Smooth muscle cell (in vitro differentiated cells): ENCODE results near the gene KCNK7. TPM values are rescaled to one million over a fixed set of nuclear protein-coding genes. Genes with fewer than 3 reads are reported as not detected.

ENCODE experiments used
- DNase-seq: peaks from one replicate; lab custom pipeline; 2025; ENCODE audit not compliant: unreplicated experiment; lab: John Stamatoyannopoulos, UW
- H2AFZ ChIP-seq: fragments of 200-600 bp; sonication (generic); 2 replicates; pipeline ENCODE4 v1.6.0; 2016; ENCODE audit warnings: antibody characterized with exemption, low read depth, mild to moderate bottlenecking
- H3F3A ChIP-seq: fragments of 200-600 bp; sonication (generic); 2 replicates; pipeline ENCODE4 v1.6.0; 2017; ENCODE audit warnings: antibody characterized with exemption, low read depth
- H3K27ac ChIP-seq: fragments of 200-600 bp; sonication (generic); 2 replicates; pipeline ENCODE4 v1.5.1; 2016; ENCODE audit warnings: low read depth, mild to moderate bottlenecking
- H3K27me3 ChIP-seq: fragments of 200-600 bp; sonication (generic); 2 replicates; pipeline ENCODE4 v1.6.1; 2016; ENCODE audit warnings: low read depth, mild to moderate bottlenecking
- H3K36me3 ChIP-seq: fragments of 200-600 bp; sonication (generic); 2 replicates; pipeline ENCODE4 v1.5.1; 2016; ENCODE audit warnings: low read depth
- H3K4me1 ChIP-seq: fragments of 200-600 bp; sonication (generic); 2 replicates; pipeline ENCODE4 v1.5.1; 2016; ENCODE audit warnings: low read depth
- H3K4me2 ChIP-seq: fragments of 200-600 bp; sonication (generic); 2 replicates; pipeline ENCODE4 v1.6.0; 2016; ENCODE audit warnings: mild to moderate bottlenecking
- H3K4me3 ChIP-seq: fragments of 200-600 bp; sonication (generic); 2 replicates; pipeline ENCODE4 v1.5.1; 2016; ENCODE audit warnings: mild to moderate bottlenecking
- H3K79me2 ChIP-seq: fragments of 200-600 bp; sonication (generic); 2 replicates; pipeline ENCODE4 v1.6.0; 2016; ENCODE audit warnings: low read depth, mild to moderate bottlenecking
- H3K9ac ChIP-seq: fragments of 200-600 bp; sonication (generic); 2 replicates; pipeline ENCODE4 v1.6.0; 2016; ENCODE audit warnings: low read depth
- H3K9me3 ChIP-seq: fragments of 200-600 bp; sonication (generic); replicated peaks from 2 replicates; pipeline ENCODE4 v1.5.1; 2016; ENCODE audit warnings: low read depth
- H4K20me1 ChIP-seq: fragments of 200-600 bp; sonication (generic); 2 replicates; pipeline ENCODE4 v1.6.0; 2016; ENCODE audit warnings: low read depth
- CTCF ChIP-seq: fragments of 200-600 bp; sonication (generic); IDR thresholded peaks from 2 replicates; pipeline ENCODE4 v1.5.1; 2017; ENCODE audit warnings: borderline replicate concordance, mild to moderate bottlenecking, antibody characterized with exemption; ENCODE audit not compliant: insufficient read depth, poor library complexity, severe bottlenecking
- WGBS: methylation state at CpG from one replicate; pipeline ENCODE4 v1.1.7; 2016; ENCODE audit warnings: low lambda C conversion rate; 5-methylcytosine and 5-hydroxymethylcytosine counted together
- polyA plus RNA-seq: library from polyadenylated mRNA; unstranded; fragments of >200 nt; fragmentation: Nextera tagmentation; extraction: Ambion mirVana; gene quantifications from 2 replicates; pipeline ENCODE4 v1.2.1, GENCODE V29; 2016
- total RNA-seq: library from RNA; depleted of rRNA; stranded (reverse); fragments of >200 nt; gene quantifications from 2 replicates; pipeline ENCODE4 v1.2.3, GENCODE V29; 2014

Gene KCNK7
- total and polyA plus RNA-seq, 2 experiments from 2014 or later: not detected

DNA sequence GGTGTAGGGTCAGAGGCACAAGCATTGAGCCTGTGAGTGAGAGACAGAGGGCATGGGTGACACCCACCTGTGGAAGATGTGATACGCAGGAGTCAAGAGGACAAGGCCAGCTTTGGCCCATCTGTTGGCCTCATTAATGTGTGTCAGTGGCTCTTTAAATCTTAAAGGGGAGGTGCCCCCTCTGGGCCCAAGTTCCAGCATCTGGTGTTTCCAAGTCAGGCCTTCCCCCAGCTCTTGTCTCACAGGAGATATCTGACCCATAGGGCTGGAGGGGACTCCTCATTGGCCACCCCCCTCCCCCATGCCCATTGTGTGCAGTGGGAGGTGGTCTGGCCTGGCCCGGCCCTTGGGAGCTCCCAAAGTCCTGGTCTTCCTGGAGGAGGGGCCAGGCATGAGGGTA lies 8.9 kb downstream of the KCNK7 start:
- peaks cover 4% of the 10 kb centered on the region for H3K27me3 ChIP-seq
- no peaks in the 10 kb centered on the region for H4K20me1 ChIP-seq
- H2AFZ ChIP-seq: no peak overlapping the region
- WGBS: 47% methylated on average over 2 of the region's 2 CpGs
- TF ChIP-seq CTCF: no peak
- H3K4me2 ChIP-seq: no peak overlapping the region
- no peaks in the 10 kb centered on the region for H3K36me3 ChIP-seq
- no peak overlapping the region for H3K27ac ChIP-seq
- DNase-seq: no peak
- no peak overlapping the region for H3K4me3 ChIP-seq
- no peak overlapping the region for H3K9ac ChIP-seq
- no peaks in the 10 kb centered on the region for H3K9me3 ChIP-seq
- H3F3A ChIP-seq: peaks cover 5% of the 10 kb centered on the region
- peaks cover 6% of the 10 kb centered on the region for H3K4me1 ChIP-seq
- no peaks in the 10 kb centered on the region for H3K79me2 ChIP-seq

DNA sequence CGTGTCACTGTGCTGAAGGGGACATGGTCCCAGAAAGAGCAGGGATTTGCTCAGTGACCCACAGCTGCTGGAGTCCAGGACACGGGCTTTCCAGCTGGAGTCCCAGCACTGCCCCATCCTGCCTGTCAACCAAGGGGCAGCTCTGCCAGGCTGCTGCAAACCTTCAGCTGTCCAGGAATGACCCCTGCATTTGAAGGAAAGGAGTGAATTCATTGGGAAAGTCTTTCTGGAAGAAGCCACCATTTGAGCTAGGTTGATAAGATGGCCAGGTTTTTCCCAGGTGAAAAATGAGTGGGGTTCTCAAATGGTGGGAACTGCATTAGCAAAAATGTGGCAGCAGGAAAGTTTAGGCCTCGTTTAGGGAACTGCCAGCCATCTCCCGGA lies 9.4 kb downstream of the KCNK7 start:
- H4K20me1 ChIP-seq: no peaks in the 10 kb centered on the region
- no peaks in the 10 kb centered on the region for H3K9me3 ChIP-seq
- no peak overlapping the region for H3K27ac ChIP-seq
- no peak overlapping the region for H3K4me2 ChIP-seq
- peaks cover 4% of the 10 kb centered on the region for H3K27me3 ChIP-seq
- H2AFZ ChIP-seq: no peak overlapping the region
- H3K9ac ChIP-seq: no peak overlapping the region
- DNase-seq: no peak
- peaks cover 3% of the 10 kb centered on the region for H3F3A ChIP-seq
- no peaks in the 10 kb centered on the region for H3K36me3 ChIP-seq
- peaks cover 2% of the 10 kb centered on the region for H3K4me1 ChIP-seq
- no peak for TF ChIP-seq CTCF
- 91% methylated on average over 4 of the region's 4 CpGs for WGBS
- no peak overlapping the region for H3K4me3 ChIP-seq
- no peaks in the 10 kb centered on the region for H3K79me2 ChIP-seq

- H3K9me3 ChIP-seq: no peaks in the 10 kb centered on the region
- H3K9ac ChIP-seq: no peak overlapping the region
- H3K27ac ChIP-seq: no peak overlapping the region
- no peaks in the 10 kb centered on the region for H3K4me1 ChIP-seq
- no peak overlapping the region for H3K4me2 ChIP-seq
- WGBS: 82% methylated on average over 40 of the region's 51 CpGs
- H3K4me3 ChIP-seq: no peak overlapping the region
- no peaks in the 10 kb centered on the region for H4K20me1 ChIP-seq
- no peak overlapping the region for H2AFZ ChIP-seq
- no peaks in the 10 kb centered on the region for H3K79me2 ChIP-seq
- peaks cover 4% of the 10 kb centered on the region for H3K27me3 ChIP-seq
- no peaks in the 10 kb centered on the region for H3F3A ChIP-seq
- no peak for DNase-seq
- no peaks in the 10 kb centered on the region for H3K36me3 ChIP-seq
- no peak for TF ChIP-seq CTCF
Measured at GRCh38 chr11:65585396-65586246, 10.0 kb downstream of the KCNK7 start.

- H3K27ac ChIP-seq: no peak overlapping the region
- no peaks in the 10 kb centered on the region for H3K4me1 ChIP-seq
- H2AFZ ChIP-seq: no peak overlapping the region
- H3K36me3 ChIP-seq: no peaks in the 10 kb centered on the region
- WGBS: 44% methylated on average over 35 of the region's 46 CpGs
- no peak for DNase-seq
- no peak for TF ChIP-seq CTCF
- H3K79me2 ChIP-seq: no peaks in the 10 kb centered on the region
- H3K27me3 ChIP-seq: peaks cover 4% of the 10 kb centered on the region
- no peaks in the 10 kb centered on the region for H4K20me1 ChIP-seq
- no peak overlapping the region for H3K4me2 ChIP-seq
- H3F3A ChIP-seq: no peaks in the 10 kb centered on the region
- H3K9ac ChIP-seq: no peak overlapping the region
- H3K9me3 ChIP-seq: no peaks in the 10 kb centered on the region
- H3K4me3 ChIP-seq: no peak overlapping the region
Measured at GRCh38 chr11:65584723-65585171, 10.9 kb downstream of the KCNK7 start.
